GM21825 (cell line): ENCODE data around the gene DTD1.
A peak's percentile ranks its signal among the peaks of the same experiment; 100 is the strongest.
"Not testable (repeated sequence)": the region's sequence is repeated elsewhere in the genome, so short reads cannot be mapped to it uniquely, and the experiment has no call there.

Experiments
- ATAC-seq: cut with Tn5 transposase; IDR thresholded peaks from one replicate; pipeline ENCODE4 v1.9.1; 2021; ENCODE audit warnings: mild to moderate bottlenecking, moderate library complexity; ENCODE audit not compliant: unreplicated experiment

DTD1 gene

DNA sequence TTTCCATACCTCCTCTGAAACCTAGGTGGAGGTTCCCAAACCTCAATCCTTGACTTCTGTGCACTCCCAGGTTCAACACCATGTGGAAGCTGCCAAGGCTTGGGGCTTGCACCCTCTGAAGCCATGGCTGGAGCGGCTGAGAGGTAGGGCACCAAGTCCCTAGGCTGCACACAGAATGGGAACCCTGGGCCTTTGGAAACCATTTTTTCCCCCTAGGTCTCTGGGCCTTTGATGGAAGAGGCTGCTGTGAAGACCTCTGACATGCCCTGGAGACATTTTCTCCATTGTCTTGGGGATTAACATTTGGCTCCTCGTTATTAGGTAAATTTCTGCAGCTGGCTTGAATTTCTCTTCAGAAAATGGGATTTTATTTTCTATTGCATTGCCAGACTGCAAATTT, 199.2 kb downstream of the DTD1 start:
- not testable (repeated sequence) for ATAC-seq

DNA sequence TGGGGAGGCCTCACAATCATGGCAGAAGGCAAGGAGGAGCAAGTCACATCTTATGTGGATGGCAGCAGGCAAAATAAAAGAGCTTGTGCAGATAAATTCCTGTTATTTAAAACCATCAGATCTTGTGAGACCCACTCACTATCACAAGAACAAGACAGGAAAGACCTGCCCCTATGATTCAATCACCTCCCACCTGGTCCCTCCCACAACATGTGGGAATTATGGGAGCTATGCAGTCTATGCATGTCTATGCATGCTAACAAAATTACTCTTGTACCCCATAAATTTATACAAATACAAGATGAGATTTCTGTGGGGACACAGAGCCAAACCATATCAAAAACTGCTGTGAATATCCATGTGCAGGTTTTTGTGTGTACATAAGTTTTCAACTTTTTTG, 200.2 kb downstream of the DTD1 start:
- ATAC-seq: no peak

DNA sequence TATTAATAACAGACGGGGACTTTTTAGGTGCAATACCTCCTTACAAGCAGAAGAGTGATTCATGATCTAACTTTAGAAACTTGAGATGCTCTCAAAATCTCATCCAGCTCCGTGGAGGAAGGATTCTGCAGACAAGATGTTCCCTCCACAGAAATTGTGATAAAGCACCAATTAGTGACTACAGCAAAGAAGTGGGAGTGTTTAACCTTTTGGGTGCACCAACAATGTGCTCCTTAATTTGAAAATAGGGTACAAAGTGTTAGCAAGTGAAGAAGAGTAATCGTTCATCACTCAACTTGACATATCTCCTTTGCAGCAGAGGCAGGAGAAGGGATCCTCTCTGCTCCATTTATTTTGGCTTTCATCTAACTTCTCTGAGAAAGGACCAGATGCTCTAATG, 202.9 kb downstream of the DTD1 start:
- ATAC-seq: no peak

DNA sequence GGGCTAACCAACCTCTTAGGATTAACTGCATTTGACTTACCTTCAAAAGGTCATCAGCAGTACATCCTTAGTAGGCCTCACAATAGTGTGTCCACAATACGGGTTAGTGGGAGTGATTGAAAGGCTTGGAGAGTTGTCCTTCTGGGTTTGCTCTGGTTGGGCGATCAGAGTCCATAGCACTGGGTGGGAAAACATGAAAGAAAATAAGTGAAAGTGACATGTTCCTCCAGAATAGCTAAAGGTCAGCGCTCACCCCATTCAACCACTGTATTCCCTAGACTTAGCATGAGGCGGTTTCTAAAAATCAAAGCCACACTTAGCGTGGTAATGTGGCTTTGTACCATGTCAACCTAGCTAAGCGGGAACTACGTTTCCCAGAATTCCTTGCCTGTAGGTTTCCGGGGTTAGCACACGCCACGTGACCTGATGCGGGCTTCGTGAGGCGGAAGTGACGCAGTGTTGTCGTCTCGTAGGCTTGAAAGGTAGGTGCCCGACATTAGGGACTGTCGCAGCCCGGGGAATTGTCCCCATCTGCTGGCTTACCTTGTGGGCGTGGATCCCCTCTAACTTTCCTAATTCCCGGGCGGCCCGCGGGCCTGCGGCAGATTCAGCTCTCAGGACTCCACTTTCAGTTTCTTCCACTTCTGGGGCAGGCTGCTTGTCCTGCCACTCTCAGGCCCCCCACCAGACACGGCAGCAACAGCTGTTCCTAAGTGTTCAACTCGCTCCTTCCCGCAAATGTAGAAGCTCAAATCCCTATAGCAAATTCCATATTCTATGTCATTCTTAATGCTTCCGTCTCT, 206.0 kb downstream of the DTD1 start:
- ATAC-seq: peak; percentile 97

DNA sequence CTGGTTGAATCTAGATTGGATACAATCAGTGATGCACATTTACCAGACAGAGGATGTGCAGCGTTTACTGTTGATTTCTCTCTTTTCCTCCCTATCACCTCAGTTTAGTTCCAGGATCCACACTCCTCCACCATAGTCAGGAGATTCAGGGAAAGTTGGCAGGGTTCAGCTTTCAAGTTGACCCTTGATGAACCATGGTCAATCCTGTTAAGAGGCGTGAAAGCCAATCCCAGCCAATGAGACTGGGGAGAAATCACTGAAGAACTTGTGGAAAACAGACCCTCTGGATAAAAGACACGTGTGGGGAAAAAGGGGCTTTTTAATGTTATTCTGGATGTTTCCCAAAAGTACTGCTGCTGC, 206.6 kb downstream of the DTD1 start:
- no peak for ATAC-seq

DNA sequence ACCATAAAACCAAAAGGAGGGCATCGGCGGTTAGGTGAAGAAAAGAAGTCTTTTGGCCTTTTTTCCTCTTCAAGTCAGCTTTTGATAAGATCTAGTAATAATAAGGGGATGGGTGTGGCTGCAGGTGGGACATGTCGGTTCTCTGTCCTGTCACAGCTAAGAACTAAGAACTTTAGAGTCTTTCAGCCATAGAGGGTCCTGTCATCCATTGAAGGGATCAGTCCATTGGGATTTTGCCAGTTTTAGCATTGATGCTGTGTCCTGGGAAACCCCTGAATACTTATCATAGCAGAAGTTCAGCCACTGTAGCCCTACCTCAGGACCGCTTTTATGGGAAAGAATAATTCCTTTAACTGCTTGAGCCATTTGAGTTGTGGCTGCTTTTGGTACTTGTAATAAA, 207.5 kb downstream of the DTD1 start:
- no peak for ATAC-seq

DNA sequence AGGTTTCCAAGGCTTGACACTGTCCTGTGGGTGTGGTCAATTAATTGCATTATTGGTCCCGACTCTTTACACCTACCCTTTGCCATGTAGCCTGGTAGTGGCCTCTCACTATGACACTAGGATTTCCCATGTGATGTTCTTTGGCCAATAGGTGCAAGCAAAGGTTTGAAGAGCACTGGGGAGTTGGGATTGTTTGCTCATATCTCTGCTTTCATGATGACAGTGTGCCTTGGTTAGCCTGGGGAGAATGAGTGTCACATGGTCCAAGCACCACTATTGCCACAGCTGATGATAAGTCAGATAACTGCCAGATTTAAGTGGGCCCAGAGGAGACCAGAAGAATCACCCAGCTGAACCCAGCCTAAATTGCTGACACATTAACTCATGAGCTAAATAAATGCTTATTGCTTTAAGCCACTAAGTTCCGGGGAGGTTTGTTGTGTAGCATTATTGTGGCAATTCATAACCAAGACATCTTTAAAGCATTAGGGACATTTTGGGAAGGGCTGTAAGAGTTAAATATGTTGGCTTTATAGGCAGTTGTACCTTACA, 208.5 kb downstream of the DTD1 start:
- ATAC-seq: no peak

DNA sequence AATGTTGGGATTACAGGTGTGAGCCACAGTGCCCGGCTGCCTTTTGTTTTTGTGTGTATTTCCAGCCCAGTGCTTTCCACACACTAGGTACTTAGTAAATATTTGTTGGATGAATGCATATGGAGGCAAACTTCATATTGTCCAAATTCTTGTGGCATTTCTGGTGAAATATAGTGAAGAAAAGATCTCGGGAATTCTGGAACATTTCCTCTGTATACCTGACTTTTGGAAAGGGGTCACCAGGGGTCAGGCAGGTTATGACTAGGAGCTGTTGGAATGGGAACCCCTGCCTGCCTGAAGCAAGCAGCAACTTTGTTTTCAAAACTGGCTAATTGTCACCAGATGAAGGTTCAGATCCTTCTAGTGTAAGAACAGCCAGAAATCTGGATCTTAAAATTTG, 213.7 kb downstream of the DTD1 start:
- ATAC-seq: no peak

DNA sequence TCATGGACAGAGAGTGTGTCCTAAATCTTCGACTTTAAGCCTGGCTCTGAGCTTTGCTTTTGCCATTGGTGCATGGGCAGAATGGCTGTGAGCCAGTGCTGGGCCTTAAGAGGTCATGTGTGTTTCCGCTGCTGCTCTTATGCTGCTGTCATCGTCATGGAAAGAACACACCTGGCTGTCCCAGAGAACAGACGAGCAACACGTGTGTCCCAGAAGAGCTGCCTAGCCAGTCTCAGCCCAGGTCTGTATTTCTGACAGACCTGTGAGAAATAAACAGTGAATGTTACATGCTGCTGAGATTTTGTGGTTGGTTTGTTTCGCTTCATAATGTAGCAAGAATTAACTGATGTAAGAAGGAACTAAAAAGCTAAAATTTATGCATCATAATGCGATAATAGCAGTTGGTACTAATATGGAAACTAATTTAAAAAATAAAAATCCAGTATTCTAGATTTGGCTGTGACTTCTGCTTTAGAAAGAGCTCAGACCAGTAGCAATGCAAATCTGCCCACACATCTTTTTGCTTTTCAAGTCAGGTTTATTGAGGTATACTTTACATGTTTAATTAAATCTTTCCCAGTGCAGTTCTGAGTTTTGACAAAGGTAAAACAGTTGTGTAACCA, 214.3 kb downstream of the DTD1 start:
- no peak for ATAC-seq

DNA sequence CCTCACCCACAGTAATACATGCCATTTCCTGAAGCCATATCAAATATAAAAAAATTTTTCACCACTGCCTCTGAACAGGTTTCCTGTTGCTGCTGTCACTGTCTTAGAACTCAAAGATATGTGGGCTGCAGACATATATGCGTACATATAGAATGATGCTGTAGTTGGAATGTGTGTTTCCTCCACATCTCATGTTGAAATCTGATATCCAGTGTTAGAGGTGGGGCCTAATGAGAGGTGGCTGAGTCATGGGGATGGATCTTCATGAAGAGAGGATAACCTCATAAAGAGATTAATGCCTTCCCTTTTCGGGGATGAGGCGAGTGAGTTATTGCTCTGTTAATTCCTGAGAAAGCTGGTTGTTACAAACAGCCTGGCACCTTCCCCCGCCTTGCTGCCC, 218.0 kb downstream of the DTD1 start:
- ATAC-seq: no peak

DNA sequence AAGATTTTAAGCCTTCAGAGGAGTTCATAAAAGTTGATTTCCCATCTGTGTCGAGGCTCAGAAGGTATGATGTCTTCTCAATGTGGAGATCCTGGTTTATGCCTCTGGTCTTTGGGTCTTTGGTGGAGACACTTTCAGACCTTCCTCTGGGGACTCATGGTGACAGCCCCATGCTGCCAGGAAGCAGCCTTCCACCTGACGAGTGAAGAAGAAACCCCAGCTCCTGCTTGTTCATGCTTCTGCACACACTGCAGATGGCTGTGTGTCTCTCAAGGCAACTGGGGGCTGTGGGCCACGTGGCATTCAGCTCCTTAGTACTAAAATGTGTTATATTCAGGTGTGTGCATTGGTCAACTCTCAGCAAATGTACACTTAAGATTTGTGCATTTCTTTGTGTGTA, 220.9 kb downstream of the DTD1 start:
- peak; percentile 55 for ATAC-seq

DNA sequence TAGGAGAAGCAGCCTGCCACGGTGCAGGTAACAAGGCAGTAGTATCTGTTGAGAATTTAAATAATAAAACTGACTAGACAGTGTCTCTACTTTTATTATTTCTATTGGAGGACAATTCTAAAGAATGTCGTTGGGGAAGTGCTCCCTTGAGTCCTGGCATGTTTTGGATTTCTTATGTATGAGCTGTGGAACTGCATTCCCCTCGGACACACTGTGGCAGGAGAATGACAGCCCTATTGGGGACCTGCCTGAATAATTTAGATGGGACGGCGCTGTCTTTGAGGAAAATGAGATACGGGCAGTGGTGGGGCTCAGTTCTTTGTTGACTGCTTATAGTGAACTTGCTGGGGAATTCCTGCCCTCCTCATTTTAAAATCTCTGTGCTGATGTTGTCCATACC, 223.3 kb downstream of the DTD1 start:
- ATAC-seq: no peak

DNA sequence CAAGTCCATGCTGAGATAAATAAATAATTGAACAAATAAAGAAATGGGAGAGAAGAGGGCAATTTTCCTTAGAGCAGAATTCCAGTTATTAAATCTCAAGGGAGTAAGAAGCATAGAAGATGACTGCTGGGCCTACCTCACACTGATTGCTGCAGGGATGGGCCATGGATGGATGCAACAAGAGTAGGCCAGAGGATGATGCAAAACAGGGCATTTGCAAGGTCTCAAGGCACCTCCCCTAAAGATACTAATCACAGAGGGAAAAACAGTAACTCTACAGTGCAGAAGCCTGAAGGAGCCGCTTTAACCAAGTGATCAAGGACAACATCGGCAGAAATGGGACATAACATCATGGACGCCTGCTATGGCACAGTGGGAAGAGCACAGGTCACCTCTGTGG, 224.1 kb downstream of the DTD1 start:
- no peak for ATAC-seq

DNA sequence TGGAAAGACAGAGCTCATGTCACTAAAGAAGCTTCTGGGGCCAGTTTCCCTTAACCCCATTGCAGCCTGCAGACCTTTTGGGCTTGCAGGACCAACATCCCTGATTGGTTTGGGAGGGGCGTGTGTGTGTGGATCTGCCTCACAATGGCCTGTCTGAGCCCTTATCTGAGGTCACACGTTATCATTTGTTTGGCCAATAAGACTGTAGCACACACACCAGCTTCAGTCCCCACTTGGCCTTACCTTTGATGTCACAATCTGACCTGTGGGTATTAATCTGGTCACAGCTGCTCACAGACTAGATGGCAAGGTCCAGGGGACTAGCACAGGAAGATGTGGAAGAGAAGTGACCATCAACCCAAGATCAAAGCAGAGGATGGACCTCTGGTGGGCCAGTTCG, 225.6 kb downstream of the DTD1 start, which contains the start of gene SCP2D1:
SCP2D1 (plus strand) TSS at position 301 of the 400 bp plus-strand sequence; CDS start at position 334, 33 bp downstream.
- no peak for ATAC-seq

DNA sequence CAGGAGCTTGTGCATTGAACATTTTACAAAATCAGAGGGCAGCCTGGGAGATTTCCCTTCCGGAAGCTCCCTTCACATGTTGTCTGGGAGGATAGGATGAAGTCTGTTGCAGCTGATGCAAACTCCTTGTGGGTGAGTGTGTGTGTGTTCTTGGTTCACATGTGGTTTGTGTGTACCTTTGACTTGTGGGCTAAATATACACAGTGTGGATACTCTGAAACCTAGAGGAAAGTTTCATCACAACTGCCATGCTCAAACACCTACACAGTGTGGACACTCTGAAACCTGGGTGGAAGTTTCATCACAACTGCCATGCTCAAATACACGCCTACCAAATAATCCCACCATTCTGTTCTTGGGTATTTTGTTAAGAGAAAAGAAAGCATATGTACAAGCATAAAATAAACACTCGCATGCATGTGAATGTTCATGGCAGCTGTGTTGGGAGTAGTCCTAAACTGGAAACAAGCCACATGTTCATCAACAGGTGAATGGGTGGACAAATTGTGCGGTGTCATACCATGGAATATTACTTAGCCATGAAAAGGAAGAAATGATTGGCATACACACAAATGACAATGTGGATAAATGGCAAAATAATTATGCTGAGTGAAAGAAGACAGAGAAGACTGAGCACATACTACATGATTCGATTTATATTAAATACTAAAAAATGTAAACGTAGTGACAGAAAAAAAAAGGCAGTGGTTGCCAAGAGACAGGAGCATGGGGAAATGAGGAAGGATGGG, 227.5 kb downstream of the DTD1 start:
- ATAC-seq: no peak
